Measurements from ENCODE around the gene RLN3. TPM values are rescaled to one million over a fixed set of nuclear protein-coding genes. Genes with fewer than 3 reads are reported as not detected.

Gene RLN3
- total RNA-seq, 1 donor from 2014 or later, result not detected

- Mint-ChIP-seq H3K9me3 (ENCODE audit: low read depth) (no peaks in the 10 kb centered on the region), H3K36me3 (ENCODE audit: low read depth) (no peaks in the 10 kb centered on the region), H3K27ac (ENCODE audit: unreplicated experiment) (peak within 1 kb of the TSS; percentile 54), H3K4me1 (ENCODE audit: low read depth) (peaks cover 18% of the 10 kb centered on the region), H3K4me3 (ENCODE audit: unreplicated experiment) (peak within 1 kb of the TSS; percentile 98), H3K27me3 (ENCODE audit: low read depth) (no peaks in the 10 kb centered on the region)
- TF ChIP-seq CTCF (IDR thresholded peaks at IDR 0.05), result no peak
- no peak for DNase-seq (ENCODE audit: low spot score)
These were observed 44.8 kb downstream of the RLN3 start, which contains the start of gene MISP3 for GRCh38 chr19:14072535-14073260. Gene MISP3, plus strand, starts transcription at chr19:14072786. Its CDS starts 524 bp downstream, at chr19:14073310.

- no peaks in the 10 kb centered on the region for H3K36me3 Mint-ChIP-seq (ENCODE audit: low read depth)
- no peaks in the 10 kb centered on the region for H3K27me3 Mint-ChIP-seq (ENCODE audit: low read depth)
These were observed 45.4 kb downstream of the RLN3 start for GRCh38 chr19:14073261-14073924.

GRCh38 chr19:14073925-14074838 is 46.2 kb downstream of the RLN3 start:
- DNase-seq (ENCODE audit: low spot score), result no peak
- Mint-ChIP-seq H3K27ac (ENCODE audit: unreplicated experiment) (peak overlapping the region; percentile 92), H3K36me3 (ENCODE audit: low read depth) (no peaks in the 10 kb centered on the region), H3K4me3 (ENCODE audit: unreplicated experiment) (peak overlapping the region; percentile 98), H3K4me1 (ENCODE audit: low read depth) (peaks cover 18% of the 10 kb centered on the region), H3K9me3 (ENCODE audit: low read depth) (no peaks in the 10 kb centered on the region), H3K27me3 (ENCODE audit: low read depth) (no peaks in the 10 kb centered on the region)
- no peak for TF ChIP-seq CTCF (IDR thresholded peaks at IDR 0.05)

More at GRCh38 chr19:14073261-14073924, 45.4 kb downstream of the RLN3 start:
- TF ChIP-seq CTCF (IDR thresholded peaks at IDR 0.05), result peak; percentile 70
- peak overlapping the region; percentile 98 for H3K4me3 Mint-ChIP-seq (ENCODE audit: unreplicated experiment)
- H3K27ac Mint-ChIP-seq (ENCODE audit: unreplicated experiment), result peak overlapping the region; percentile 92
- no peaks in the 10 kb centered on the region for H3K9me3 Mint-ChIP-seq (ENCODE audit: low read depth)
- H3K4me1 Mint-ChIP-seq (ENCODE audit: low read depth), result peaks cover 18% of the 10 kb centered on the region
- DNase-seq (ENCODE audit: low spot score), result no peak

GRCh38 chr19:14078411-14078810 is 50.5 kb downstream of the RLN3 start:
- TF ChIP-seq CTCF (IDR thresholded peaks at IDR 0.05), result no peak
- Mint-ChIP-seq H3K36me3 (ENCODE audit: low read depth) (no peaks in the 10 kb centered on the region), H3K4me3 (ENCODE audit: unreplicated experiment) (no peak overlapping the region), H3K27me3 (ENCODE audit: low read depth) (no peaks in the 10 kb centered on the region), H3K4me1 (ENCODE audit: low read depth) (peaks cover 35% of the 10 kb centered on the region), H3K27ac (ENCODE audit: unreplicated experiment) (no peak overlapping the region), H3K9me3 (ENCODE audit: low read depth) (no peaks in the 10 kb centered on the region)
- no peak for DNase-seq (ENCODE audit: low spot score)

Other genes with a start within 250 kb of the RLN3 start
- 6.8 to 10.6 TPM (median 9.5 TPM) in 3 replicates for gene ZSWIM4, start 232.7 kb upstream of the RLN3 start, total RNA-seq
- gene NANOS3, start 151.0 kb upstream of the RLN3 start, total RNA-seq, result 4.4 to 6.7 TPM (median 4.7 TPM) in 3 replicates
- 2.9 to 3.5 TPM (median 3.0 TPM) in 3 replicates for gene BRME1, start 122.0 kb upstream of the RLN3 start, total RNA-seq
- 33.7 to 42.9 TPM (median 35.2 TPM) in 3 replicates for gene CC2D1A, start 121.9 kb upstream of the RLN3 start, total RNA-seq
- 5.7 to 8.9 TPM (median 8.7 TPM) in 3 replicates for gene PODNL1, start 89.7 kb upstream of the RLN3 start, total RNA-seq
- 20.7 to 21.5 TPM (median 21.0 TPM) in 3 replicates for gene DCAF15, start 75.6 kb upstream of the RLN3 start, total RNA-seq
- gene RFX1, start 21.8 kb upstream of the RLN3 start, total RNA-seq, result 9.1 to 9.4 TPM (median 9.4 TPM) in 3 replicates
- 2.5 to 3.0 TPM (median 2.9 TPM) in 3 replicates for gene IL27RA, start 3.6 kb downstream of the RLN3 start, total RNA-seq
- 0.82 to 0.95 TPM (median 0.92 TPM) in 3 replicates for gene PALM3, start 33.9 kb downstream of the RLN3 start, total RNA-seq
- 1.00 to 3.7 TPM (median 2.0 TPM) in 3 replicates for gene MISP3, start 44.6 kb downstream of the RLN3 start, total RNA-seq
- gene C19orf67, start 57.6 kb downstream of the RLN3 start, total RNA-seq, result not detected in 3 replicates
- 41.8 to 48.8 TPM (median 42.5 TPM) in 3 replicates for gene SAMD1, start 62.6 kb downstream of the RLN3 start, total RNA-seq
- 81.4 to 103 TPM (median 88.2 TPM) in 3 replicates for gene PRKACA, start 89.6 kb downstream of the RLN3 start, total RNA-seq
- gene ASF1B, start 108.4 kb downstream of the RLN3 start, total RNA-seq, result 2.8 to 11.3 TPM (median 3.6 TPM) in 3 replicates
- gene ADGRL1, start 178.0 kb downstream of the RLN3 start, total RNA-seq, result 32.1 to 33.0 TPM (median 32.2 TPM) in 3 replicates

All from chondrocyte (in vitro differentiated cells).